Colonic mucosa (tissue), 4 donors: Measurements from ENCODE around the gene CMIP. TPM values are rescaled to one million over a fixed set of nuclear protein-coding genes. Genes with fewer than 3 reads are reported as not detected.

Experiments
- DNase-seq: peaks from one replicate; pipeline ENCODE4 v3.0.0-alpha.2; 2020
- H3K27ac ChIP-seq: fragments of 200-600 bp; one replicate; pipeline ENCODE4 v1.8.0; 2021
- H3K27me3 ChIP-seq: fragments of 200-600 bp; one replicate; pipeline ENCODE4 v1.8.0; 2021
- H3K36me3 ChIP-seq: fragments of 200-600 bp; one replicate; pipeline ENCODE4 v1.8.0; 2021
- H3K4me1 ChIP-seq: fragments of 200-600 bp; one replicate; pipeline ENCODE4 v1.8.0; 2021; ENCODE audit warnings: mild to moderate bottlenecking
- H3K4me3 ChIP-seq: fragments of 200-600 bp; one replicate; pipeline ENCODE4 v1.8.0; 2021
- H3K9ac ChIP-seq, 2 donors: one replicate each; pipeline ENCODE4 v1.7.0; 2013; ENCODE audit warnings: control low read depth in 2 of 2, low read depth in 2 of 2, low read length in 2 of 2
- H3K9me3 ChIP-seq: fragments of 200-600 bp; one replicate; pipeline ENCODE4 v1.8.0; 2021
- intact Hi-C: fragments of 100-400 bp; cut with DNase I; formaldehyde crosslinking; loops from one replicate; pipeline ENCODE4 v1.14.1; 2022
- total RNA-seq, 2 donors: library from RNA; stranded (reverse); fragmentation: NEBNext Ultra II Directional in 1 of 2; extraction: Animal tissue kit (Norgen Biotek cat#: 25700) in 1 of 2; gene quantifications; one replicate each; pipeline ENCODE4 v1.2.1, GENCODE V29; 2021
- TF ChIP-seq, protein P1 (sequence below): fragments of 200-600 bp; IDR thresholded peaks from one replicate; pipeline ENCODE4 v1.8.0; 2022; ENCODE audit warnings: antibody characterized with exemption, mild to moderate bottlenecking
- donor health status: healthy.
- donor health status: DM: no; HTN: no; CAD: no.
- donor health status: DM: no; HTN: no; CAD: no.

Gene CMIP
- total RNA-seq, 2 donors from 2014 or later, result 83.4 to 107 TPM

DNA sequence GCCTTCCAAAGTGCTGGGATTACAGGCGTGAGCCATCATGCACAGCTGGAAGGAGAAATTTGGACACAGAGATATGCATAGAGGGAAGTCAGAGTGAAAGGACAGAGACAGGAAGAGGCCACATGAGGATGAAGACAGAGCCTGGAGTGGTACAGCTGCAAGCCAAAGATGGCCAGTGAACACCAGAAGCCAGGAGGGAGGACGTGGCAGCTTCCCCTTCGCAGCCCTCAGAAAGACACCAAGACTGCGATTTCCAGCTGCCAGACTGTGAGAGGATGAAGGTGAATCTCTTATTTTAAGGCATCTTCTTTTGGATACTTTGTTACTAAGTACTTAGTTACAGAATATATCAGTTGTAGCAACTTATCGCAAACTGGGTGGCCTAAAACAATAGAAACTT lies 274.0 kb downstream of the CMIP start:
- H3K27ac ChIP-seq, result peak overlapping the region; percentile 18
- H3K4me3 ChIP-seq, result no peak overlapping the region
- TF ChIP-seq, protein P1, sequence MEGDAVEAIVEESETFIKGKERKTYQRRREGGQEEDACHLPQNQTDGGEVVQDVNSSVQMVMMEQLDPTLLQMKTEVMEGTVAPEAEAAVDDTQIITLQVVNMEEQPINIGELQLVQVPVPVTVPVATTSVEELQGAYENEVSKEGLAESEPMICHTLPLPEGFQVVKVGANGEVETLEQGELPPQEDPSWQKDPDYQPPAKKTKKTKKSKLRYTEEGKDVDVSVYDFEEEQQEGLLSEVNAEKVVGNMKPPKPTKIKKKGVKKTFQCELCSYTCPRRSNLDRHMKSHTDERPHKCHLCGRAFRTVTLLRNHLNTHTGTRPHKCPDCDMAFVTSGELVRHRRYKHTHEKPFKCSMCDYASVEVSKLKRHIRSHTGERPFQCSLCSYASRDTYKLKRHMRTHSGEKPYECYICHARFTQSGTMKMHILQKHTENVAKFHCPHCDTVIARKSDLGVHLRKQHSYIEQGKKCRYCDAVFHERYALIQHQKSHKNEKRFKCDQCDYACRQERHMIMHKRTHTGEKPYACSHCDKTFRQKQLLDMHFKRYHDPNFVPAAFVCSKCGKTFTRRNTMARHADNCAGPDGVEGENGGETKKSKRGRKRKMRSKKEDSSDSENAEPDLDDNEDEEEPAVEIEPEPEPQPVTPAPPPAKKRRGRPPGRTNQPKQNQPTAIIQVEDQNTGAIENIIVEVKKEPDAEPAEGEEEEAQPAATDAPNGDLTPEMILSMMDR, result no peak

DNA sequence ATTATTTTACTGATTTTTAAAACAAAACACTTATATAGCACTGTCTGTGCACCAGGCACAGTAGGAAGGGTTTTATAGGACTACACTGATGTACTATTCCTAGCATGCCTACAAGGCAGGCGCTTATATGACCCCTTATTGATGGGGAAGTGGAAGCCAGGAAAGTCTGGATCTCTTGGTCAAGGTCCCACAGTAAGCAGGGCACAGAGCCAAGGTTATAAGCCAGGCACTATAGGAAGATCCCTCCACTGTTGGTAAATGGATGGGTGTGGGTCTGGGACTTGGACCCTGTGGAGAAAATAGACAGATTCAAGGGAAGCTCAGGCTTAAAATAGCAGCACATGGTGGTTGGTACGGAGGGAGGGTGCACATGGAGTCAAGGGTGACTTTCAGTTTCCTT lies 275.4 kb downstream of the CMIP start:
- Histone ChIP-seq H3K27ac (no peak overlapping the region), H3K4me3 (no peak overlapping the region), H3K36me3 (no peaks in the 10 kb centered on the region), H3K9ac (no peak overlapping the region), H3K27me3 (no peaks in the 10 kb centered on the region), H3K9me3 (no peaks in the 10 kb centered on the region), H3K4me1 (no peaks in the 10 kb centered on the region)
- intact Hi-C loops, result loop anchor here (5.0 kb wide), 1 partner anchor 93 kb away; no protein-coding TSS in a partner anchor
- TF ChIP-seq, protein P1, result no peak
- peak; percentile 59 for DNase-seq

More for the DNA sequence above, 274.0 kb downstream of the CMIP start:
- H3K27me3 ChIP-seq, result no peaks in the 10 kb centered on the region
- DNase-seq, result no peak
- H3K4me1 ChIP-seq, result no peaks in the 10 kb centered on the region
- no peaks in the 10 kb centered on the region for H3K36me3 ChIP-seq
- intact Hi-C loops, result no loop called here
- H3K9ac ChIP-seq, result no peak overlapping the region
- no peaks in the 10 kb centered on the region for H3K9me3 ChIP-seq

DNA sequence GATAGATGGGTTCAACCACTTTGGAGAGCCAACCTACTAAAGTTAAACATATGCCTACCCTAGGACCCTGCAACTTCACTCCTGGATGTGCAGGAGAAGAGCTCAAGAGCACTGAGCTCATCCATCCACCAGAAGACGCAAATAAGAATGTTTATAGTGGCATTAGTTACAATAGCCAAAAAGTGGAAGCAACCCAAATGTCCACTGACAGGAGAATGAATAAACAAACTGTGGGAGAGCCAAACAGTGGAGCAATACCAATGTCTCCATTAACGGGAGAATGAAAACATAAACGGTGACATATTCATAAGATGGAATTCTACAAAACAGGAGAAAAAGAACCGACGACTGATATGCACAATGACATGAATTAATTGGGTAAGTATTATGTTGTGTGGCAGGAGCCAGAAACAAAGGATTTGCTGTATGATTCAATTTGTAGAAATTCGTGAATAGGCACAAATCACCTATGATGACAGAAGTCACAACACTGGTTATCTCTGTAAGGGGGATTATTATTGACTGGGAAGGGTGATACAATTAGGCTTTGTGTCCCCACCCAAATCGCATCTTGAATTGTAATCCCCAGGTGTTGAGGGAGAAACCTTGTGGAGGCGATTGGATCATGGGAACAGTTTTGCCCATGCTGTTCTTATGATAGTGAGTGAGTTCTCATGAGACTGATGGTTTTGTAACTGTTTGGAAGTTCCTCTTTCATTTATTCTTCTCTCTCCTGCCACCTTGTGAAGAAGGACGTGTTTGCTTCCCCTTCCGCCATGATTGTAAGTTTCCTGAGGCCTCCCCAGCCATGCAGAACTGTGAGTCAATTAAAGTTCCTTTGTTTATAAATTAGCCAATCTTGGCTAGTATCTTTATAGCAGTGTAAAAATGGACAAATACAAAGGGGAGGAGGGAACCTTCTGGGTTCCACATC lies 276.6 kb downstream of the CMIP start:
- TF ChIP-seq, protein P1, result no peak
- Histone ChIP-seq H3K4me3 (no peak overlapping the region), H3K27ac (peak overlapping the region; percentile 24), H3K9ac (no peak overlapping the region), H3K4me1 (no peaks in the 10 kb centered on the region), H3K9me3 (no peaks in the 10 kb centered on the region), H3K27me3 (no peaks in the 10 kb centered on the region), H3K36me3 (no peaks in the 10 kb centered on the region)
- DNase-seq, result no peak
- intact Hi-C loops, result loop anchor here (5.0 kb wide), 1 partner anchor 94 kb away; no protein-coding TSS in a partner anchor

DNA sequence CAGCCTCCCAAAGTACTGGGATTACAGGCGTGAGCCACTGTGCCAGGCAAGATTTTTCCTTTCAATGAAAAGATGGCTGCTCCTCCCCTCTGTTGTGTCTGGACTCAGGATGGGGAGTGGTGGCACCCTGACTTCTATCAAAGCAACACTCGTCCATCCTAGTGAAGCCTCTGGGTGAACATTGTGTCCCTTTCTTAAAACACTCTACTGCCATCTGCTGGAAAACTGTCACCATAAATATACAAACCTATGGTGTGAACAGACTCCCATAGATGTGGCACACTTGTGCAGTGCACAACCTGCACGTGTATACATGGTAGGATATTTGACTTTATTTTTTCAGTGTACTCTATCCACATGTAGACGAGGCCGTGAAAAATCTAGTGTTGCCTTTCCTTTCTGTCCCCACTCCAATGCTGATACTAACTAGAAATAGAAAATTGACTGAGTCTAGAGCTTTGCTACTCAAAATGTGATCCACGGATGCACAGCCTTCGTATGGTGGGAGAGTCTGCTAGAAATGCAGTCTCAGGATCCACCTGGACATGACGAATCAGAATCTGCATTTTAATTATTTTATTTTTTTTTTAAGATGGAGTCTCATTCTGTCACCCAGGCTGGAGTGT lies 278.6 kb downstream of the CMIP start:
- Histone ChIP-seq H3K36me3 (no peaks in the 10 kb centered on the region), H3K9ac (no peak overlapping the region), H3K4me3 (no peak overlapping the region), H3K27ac (no peak overlapping the region), H3K27me3 (no peaks in the 10 kb centered on the region), H3K9me3 (no peaks in the 10 kb centered on the region), H3K4me1 (no peaks in the 10 kb centered on the region)
- TF ChIP-seq, protein P1, result peak; percentile 66
- DNase-seq, result peak; percentile 72
- intact Hi-C loops, result loop anchor here (2.0 to 5.0 kb wide), 2 partner anchors 96 to 320 kb away; no protein-coding TSS in a partner anchor

DNA sequence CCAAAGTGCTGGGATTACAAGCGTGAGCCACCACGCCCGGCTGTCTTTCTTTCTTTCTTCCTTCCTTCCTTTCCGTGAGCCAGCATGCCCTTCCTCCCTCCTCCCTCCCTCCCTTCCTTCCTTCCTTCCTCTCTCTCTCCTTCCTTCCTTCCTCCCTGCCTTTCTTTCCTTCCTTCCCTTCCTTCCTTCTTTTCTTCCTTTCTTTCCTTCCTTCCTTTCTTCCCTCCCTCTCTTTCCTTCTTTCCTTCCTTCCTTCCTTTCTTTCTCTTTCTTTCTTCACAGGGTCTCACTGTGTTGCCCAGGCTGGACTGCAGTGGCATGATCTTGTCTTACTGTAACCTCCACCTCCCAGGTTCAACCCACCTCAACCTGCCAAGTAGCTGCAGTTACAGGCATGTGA lies 283.8 kb downstream of the CMIP start:
- no peak overlapping the region for H3K27ac ChIP-seq
- TF ChIP-seq, protein P1, result no peak
- no peak overlapping the region for H3K9ac ChIP-seq
- no peak for DNase-seq
- no peaks in the 10 kb centered on the region for H3K36me3 ChIP-seq
- H3K9me3 ChIP-seq, result no peaks in the 10 kb centered on the region
- H3K4me3 ChIP-seq, result no peak overlapping the region
- intact Hi-C loops, result loop anchor here (5.0 kb wide), 1 partner anchor 361 kb away; no protein-coding TSS in a partner anchor
- H3K27me3 ChIP-seq, result no peaks in the 10 kb centered on the region
- H3K4me1 ChIP-seq, result peaks cover 6% of the 10 kb centered on the region
